Upper lobe of right lung (tissue), 1 donor: ENCODE data around the gene RYR1. TPM values are rescaled to one million over a fixed set of nuclear protein-coding genes. Genes with fewer than 3 reads are reported as not detected.
A peak's percentile ranks its signal among the peaks of the same experiment; 100 is the strongest.

Source experiments
- ATAC-seq: fragments of 200-7000 bp; cut with Tn5 transposase; one replicate; pipeline ENCODE4 v1.9.1; 2020; ENCODE audit warnings: mild to moderate bottlenecking, moderate library complexity
- DNase-seq: peaks from one replicate; pipeline ENCODE4 v3.0.0-alpha.2; 2020
- H3K27ac ChIP-seq: fragments of 200-600 bp; one replicate; pipeline ENCODE4 v1.8.0; 2022
- H3K27me3 ChIP-seq: fragments of 200-600 bp; one replicate; pipeline ENCODE4 v1.8.0; 2022; ENCODE audit warnings: mild to moderate bottlenecking
- H3K36me3 ChIP-seq: fragments of 200-600 bp; one replicate; pipeline ENCODE4 v1.8.0; 2022
- H3K4me1 ChIP-seq: fragments of 200-600 bp; one replicate; pipeline ENCODE4 v1.8.0; 2022
- H3K4me3 ChIP-seq: fragments of 200-600 bp; one replicate; pipeline ENCODE4 v1.8.0; 2022; ENCODE audit warnings: mild to moderate bottlenecking
- H3K9me3 ChIP-seq: fragments of 200-600 bp; one replicate; pipeline ENCODE4 v1.8.0; 2022
- CTCF ChIP-seq: fragments of 200-600 bp; IDR thresholded peaks from one replicate; pipeline ENCODE4 v1.8.0; 2022; ENCODE audit warnings: antibody characterized with exemption
- intact Hi-C: fragments of 100-400 bp; cut with DNase I; formaldehyde crosslinking; loops from one replicate; pipeline ENCODE4 v1.11.0; 2022
- total RNA-seq: library from RNA; stranded (reverse); fragmentation: NEBNext Ultra II Directional; extraction: Animal tissue kit (Norgen Biotek cat#: 25700); gene quantifications from one replicate; pipeline ENCODE4 v1.2.1, GENCODE V29; 2021
- donor health status: DM: no; HTN: yes; CAD: no; lungs with severe emphysema.

RYR1 gene
- total RNA-seq, 1 donor from 2014 or later, result 6.5 TPM

DNA sequence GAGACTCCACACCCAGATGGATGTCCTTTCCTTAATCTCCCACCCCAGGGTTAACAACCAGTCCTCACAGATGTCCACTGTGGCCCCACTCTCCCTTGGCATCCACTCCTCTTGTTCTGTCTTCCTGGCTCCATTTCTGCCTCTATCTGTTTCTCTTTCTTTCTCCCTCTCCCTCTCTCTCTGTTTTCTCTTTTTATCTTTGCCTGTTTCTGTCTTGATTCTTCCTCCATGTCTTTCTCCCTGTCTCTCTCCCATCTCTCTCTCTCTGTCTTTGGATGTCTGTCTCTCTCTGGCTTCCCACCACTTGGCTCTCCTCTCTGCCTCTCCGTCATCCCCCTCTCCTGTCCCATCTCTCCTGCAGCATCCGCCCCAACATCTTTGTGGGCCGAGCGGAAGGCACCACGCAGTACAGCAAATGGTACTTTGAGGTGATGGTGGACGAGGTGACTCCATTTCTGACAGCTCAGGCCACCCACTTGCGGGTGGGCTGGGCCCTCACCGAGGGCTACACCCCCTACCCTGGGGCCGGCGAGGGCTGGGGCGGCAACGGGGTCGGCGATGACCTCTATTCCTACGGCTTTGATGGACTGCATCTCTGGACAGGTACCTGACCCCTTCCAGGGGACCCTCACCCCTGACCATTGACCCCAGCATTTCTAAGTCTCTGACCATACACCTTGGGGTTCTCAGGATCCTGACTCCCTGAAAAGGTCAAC, 24.4 kb downstream of the RYR1 start:
- no peaks in the 10 kb centered on the region for H3K36me3 ChIP-seq
- no peak overlapping the region for H3K27ac ChIP-seq
- ATAC-seq (peak; percentile 17), DNase-seq (no peak)
- no peaks in the 10 kb centered on the region for H3K4me1 ChIP-seq
- H3K27me3 ChIP-seq, result no peaks in the 10 kb centered on the region
- H3K9me3 ChIP-seq, result no peaks in the 10 kb centered on the region
- TF ChIP-seq CTCF, result no peak
- intact Hi-C loops, result no loop called here
- H3K4me3 ChIP-seq, result no peak overlapping the region

GRCh38 chr19:38458991-38459390, 25.5 kb downstream of the RYR1 start:
- Histone ChIP-seq H3K27me3 (no peaks in the 10 kb centered on the region), H3K4me3 (no peak overlapping the region), H3K9me3 (no peaks in the 10 kb centered on the region), H3K4me1 (no peaks in the 10 kb centered on the region), H3K36me3 (no peaks in the 10 kb centered on the region), H3K27ac (no peak overlapping the region)
- intact Hi-C loops, result no loop called here
- DNase-seq, result no peak
- ATAC-seq, result no peak
- no peak for TF ChIP-seq CTCF

- ATAC-seq, result no peak
- no peak for TF ChIP-seq CTCF
Observed at GRCh38 chr19:38463365-38463764, 29.9 kb downstream of the RYR1 start.

DNA sequence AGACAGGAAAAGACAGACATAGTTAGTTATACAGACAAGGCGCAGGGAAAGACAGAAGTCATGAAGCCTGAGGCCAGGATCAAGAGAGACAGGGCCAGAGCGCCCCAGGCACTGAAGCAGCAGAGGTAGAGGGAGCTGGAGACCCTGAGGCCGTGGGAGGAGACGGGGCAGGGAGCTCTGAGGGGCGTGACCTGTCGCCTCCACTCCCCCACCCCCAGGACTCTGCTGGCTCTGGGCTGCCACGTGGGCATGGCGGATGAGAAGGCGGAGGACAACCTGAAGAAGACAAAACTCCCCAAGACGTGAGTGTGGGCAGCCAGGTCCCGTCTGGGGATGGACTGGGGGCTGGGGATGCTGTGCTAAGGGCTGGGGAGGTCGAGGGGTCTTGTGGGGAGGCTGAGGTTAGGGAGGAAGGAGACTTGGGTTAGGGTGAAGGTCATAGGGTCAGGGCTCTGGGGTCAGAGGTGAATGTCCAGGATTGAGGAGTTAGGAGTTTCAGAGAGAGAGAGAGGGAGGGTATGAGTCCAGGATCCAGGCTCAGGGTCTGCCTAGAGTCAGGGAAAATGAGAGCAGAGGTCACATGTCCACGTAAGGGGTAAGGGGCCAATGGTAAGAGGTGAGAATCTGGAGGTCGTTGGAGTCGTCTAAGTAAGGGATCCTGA, 31.1 kb downstream of the RYR1 start:
- Histone ChIP-seq H3K36me3 (no peaks in the 10 kb centered on the region), H3K27me3 (peaks cover 6% of the 10 kb centered on the region), H3K27ac (no peak overlapping the region), H3K9me3 (no peaks in the 10 kb centered on the region), H3K4me3 (no peak overlapping the region), H3K4me1 (no peaks in the 10 kb centered on the region)
- no peak for ATAC-seq
- TF ChIP-seq CTCF, result no peak
- intact Hi-C loops, result no loop called here
- no peak for DNase-seq

More at GRCh38 chr19:38463365-38463764, 29.9 kb downstream of the RYR1 start:
- no peaks in the 10 kb centered on the region for H3K36me3 ChIP-seq
- no peaks in the 10 kb centered on the region for H3K4me1 ChIP-seq
- no peaks in the 10 kb centered on the region for H3K9me3 ChIP-seq
- H3K4me3 ChIP-seq, result no peak overlapping the region
- H3K27ac ChIP-seq, result no peak overlapping the region
- no peak for DNase-seq
- H3K27me3 ChIP-seq, result no peaks in the 10 kb centered on the region
- intact Hi-C loops, result no loop called here

DNA sequence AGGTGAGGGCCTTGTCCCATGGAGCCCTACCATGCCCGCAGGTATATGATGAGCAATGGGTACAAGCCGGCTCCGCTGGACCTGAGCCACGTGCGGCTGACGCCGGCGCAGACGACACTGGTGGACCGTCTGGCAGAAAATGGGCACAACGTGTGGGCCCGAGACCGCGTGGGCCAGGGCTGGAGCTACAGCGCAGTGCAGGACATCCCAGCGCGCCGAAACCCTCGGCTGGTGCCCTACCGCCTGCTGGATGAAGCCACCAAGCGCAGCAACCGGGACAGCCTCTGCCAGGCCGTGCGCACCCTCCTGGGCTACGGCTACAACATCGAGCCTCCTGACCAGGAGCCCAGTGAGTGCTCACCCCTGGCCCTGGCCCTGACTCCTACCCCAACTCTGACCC, 32.6 kb downstream of the RYR1 start:
- no peaks in the 10 kb centered on the region for H3K36me3 ChIP-seq
- no peak overlapping the region for H3K4me3 ChIP-seq
- no peaks in the 10 kb centered on the region for H3K9me3 ChIP-seq
- no peak for TF ChIP-seq CTCF
- ATAC-seq (no peak), DNase-seq (no peak)
- intact Hi-C loops, result no loop called here
- H3K4me1 ChIP-seq, result no peaks in the 10 kb centered on the region
- no peak overlapping the region for H3K27ac ChIP-seq
- H3K27me3 ChIP-seq, result peaks cover 9% of the 10 kb centered on the region
